Putamen (tissue), 1 donor: ENCODE measurements around the gene DCDC2C.

Experiments
- DNase-seq: peaks from one replicate; pipeline ENCODE4 v3.0.0-alpha.2; 2016; ENCODE audit warnings: low spot score

DCDC2C gene

GRCh38 chr2:3743951-3744555 lies 40.7 kb downstream of the DCDC2C start:
- no peak for DNase-seq

GRCh38 chr2:3745920-3746319 lies 42.5 kb downstream of the DCDC2C start:
- DNase-seq, result no peak

- no peak for DNase-seq
Measured at GRCh38 chr2:3747032-3747654, 43.8 kb downstream of the DCDC2C start.

- DNase-seq, result no peak
Measured at GRCh38 chr2:3747826-3748225, 44.5 kb downstream of the DCDC2C start.

- DNase-seq, result no peak
Measured at GRCh38 chr2:3749201-3749600, 45.8 kb downstream of the DCDC2C start.

- DNase-seq, result no peak
Measured at GRCh38 chr2:3751251-3751650, 47.9 kb downstream of the DCDC2C start.

GRCh38 chr2:3751806-3752205 lies 48.4 kb downstream of the DCDC2C start:
- no peak for DNase-seq

- no peak for DNase-seq
Measured at GRCh38 chr2:3752376-3752775, 49.0 kb downstream of the DCDC2C start.

- no peak for DNase-seq
Measured at GRCh38 chr2:3753561-3753960, 50.2 kb downstream of the DCDC2C start.

GRCh38 chr2:3754280-3754679 lies 50.9 kb downstream of the DCDC2C start:
- no peak for DNase-seq

- no peak for DNase-seq
Measured at GRCh38 chr2:3754795-3755194, 51.4 kb downstream of the DCDC2C start.

GRCh38 chr2:3755277-3755676 lies 51.9 kb downstream of the DCDC2C start:
- no peak for DNase-seq

- DNase-seq, result no peak
Measured at GRCh38 chr2:3756306-3756705, 52.9 kb downstream of the DCDC2C start.

- no peak for DNase-seq
Measured at GRCh38 chr2:3758906-3759305, 55.5 kb downstream of the DCDC2C start.

GRCh38 chr2:3759331-3759730 lies 56.0 kb downstream of the DCDC2C start:
- DNase-seq, result no peak

- no peak for DNase-seq
Measured at GRCh38 chr2:3759761-3760160, 56.4 kb downstream of the DCDC2C start.

- DNase-seq, result no peak
Measured at GRCh38 chr2:3761272-3761671, 57.9 kb downstream of the DCDC2C start.

- no peak for DNase-seq
Measured at GRCh38 chr2:3762771-3763447, 59.5 kb downstream of the DCDC2C start.

GRCh38 chr2:3766824-3767223 lies 63.4 kb downstream of the DCDC2C start:
- DNase-seq, result no peak

GRCh38 chr2:3768960-3769765 lies 65.8 kb downstream of the DCDC2C start:
- DNase-seq, result no peak

- no peak for DNase-seq
Measured at GRCh38 chr2:3769766-3770165, 66.4 kb downstream of the DCDC2C start.

GRCh38 chr2:3770724-3771415 lies 67.5 kb downstream of the DCDC2C start:
- DNase-seq, result no peak
